Gastrocnemius medialis (tissue), 4 donors: ENCODE data around the gene CEP350. TPM values are rescaled to one million over a fixed set of nuclear protein-coding genes. Genes with fewer than 3 reads are reported as not detected.

Source experiments
- ATAC-seq, 2 donors: fragments of 150-250 bp; one replicate each; pipeline ENCODE4 v1.9.1; 2016
- DNase-seq, 2 donors: peaks; one replicate each; pipeline ENCODE4 v3.0.0-alpha.2; 2019
- H3K27ac ChIP-seq, 4 donors: fragments of 200-600 bp; sonication (generic); 1 replicate in 1 of 4; 2 replicates in 3 of 4; pipeline ENCODE4 v1.5.1; 2016 to 2018; ENCODE audit warnings: mild to moderate bottlenecking in 2 of 4, moderate library complexity in 1 of 4
- H3K27me3 ChIP-seq, 3 donors: fragments of 200-600 bp; sonication (generic) in 2 of 3; 1 replicate in 1 of 3; 2 replicates in 2 of 3; pipeline versions ENCODE4 v1.5.1 to v1.6.0; 2016 to 2019; ENCODE audit warnings: mild to moderate bottlenecking in 1 of 3, moderate library complexity in 1 of 3
- H3K36me3 ChIP-seq, 2 donors: fragments of 200-600 bp; sonication (generic) in 1 of 2; one replicate each; pipeline ENCODE4 v1.5.1; 2017 to 2018
- H3K4me1 ChIP-seq, 2 donors: fragments of 200-600 bp; sonication (generic) in 1 of 2; one replicate each; pipeline ENCODE4 v1.5.1; 2016 to 2017; ENCODE audit warnings: mild to moderate bottlenecking in 2 of 2
- H3K4me3 ChIP-seq, 4 donors: fragments of 200-600 bp; sonication (generic) in 3 of 4; 1 replicate in 1 of 4; 2 replicates in 3 of 4; pipeline ENCODE4 v1.5.1; 2016 to 2019; ENCODE audit warnings: mild to moderate bottlenecking in 2 of 4
- H3K9me3 ChIP-seq, 3 donors: fragments of 200-600 bp; sonication (generic) in 2 of 3; 1 replicate in 1 of 3; 2 replicates in 2 of 3; pipeline ENCODE4 v1.5.1; 2016 to 2019
- POLR2A ChIP-seq, 2 donors: fragments of 450-650 bp; IDR thresholded peaks; one replicate each; pipeline ENCODE4 v1.6.1; 2017; ENCODE audit warnings: antibody characterized with exemption in 2 of 2, mild to moderate bottlenecking in 2 of 2, moderate library complexity in 2 of 2
- in situ Hi-C, 4 donors: fragments of 200-750 bp; cut with MboI; loops; one replicate each; pipeline versions ENCODE4 v1.15.0 to v1.8.0; 2017; ENCODE audit warnings: low sequenced_read_pairs in 4 of 4
- intact Hi-C: fragments of 100-400 bp; cut with DNase I; formaldehyde crosslinking; loops from one replicate; pipeline ENCODE4 v1.15.1; 2023; ENCODE audit warnings: low total_unique reads
- total RNA-seq, 4 donors: library from RNA; depleted of rRNA; stranded (reverse); fragments of >200 nt; gene quantifications; one replicate each; pipeline versions ENCODE4 v1.1.0 to v1.2.3, GENCODE V29; 2016
- TF ChIP-seq, protein P1 (sequence below), 5 experiments: fragments of 450-650 bp in 3 of 5; fragments of 200-600 bp in 2 of 5; sonication (generic) in 2 of 5; IDR thresholded peaks in 4 of 5; conservative IDR thresholded peaks in 1 of 5; 1 replicate in 4 of 5; 2 replicates in 1 of 5; pipeline ENCODE4 v1.5.1; 2016 to 2019; ENCODE audit warnings: antibody characterized with exemption in 5 of 5, mild to moderate bottlenecking in 3 of 5, moderate library complexity in 3 of 5

Gene CEP350
- total RNA-seq, 4 donors from 2014 or later, result 83.7 to 197 (median 157) TPM

DNA sequence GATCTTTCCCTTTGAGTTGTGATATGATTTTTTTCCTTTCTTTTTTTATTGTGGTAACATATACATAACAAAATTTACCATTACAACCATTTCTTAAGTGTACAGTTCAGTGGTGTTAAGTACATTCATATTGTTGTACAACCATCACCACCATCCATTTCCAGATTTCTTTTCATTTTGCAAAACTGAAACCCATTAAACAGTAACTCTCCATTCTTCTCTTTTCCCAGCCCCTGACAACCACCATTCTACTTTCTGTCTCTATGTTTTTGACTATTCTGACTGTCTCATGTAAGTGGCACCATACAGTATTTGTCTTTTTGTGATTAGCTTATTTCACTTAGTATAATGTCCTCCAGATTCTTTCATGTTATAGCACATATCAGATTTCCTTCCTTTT lies 30.3 kb downstream of the CEP350 start:
- Histone ChIP-seq H3K27me3 (no peaks in the 10 kb centered on the region), H3K36me3 (peaks cover 0 to 10% of the 10 kb centered on the region in 2 donors), H3K4me1 (peaks cover 16 to 21% of the 10 kb centered on the region in 2 donors), H3K9me3 (no peaks in the 10 kb centered on the region), H3K4me3 (no peak overlapping the region), H3K27ac (no peak overlapping the region)
- DNase-seq, result no peak
- in situ Hi-C loops, result no loop called here
- intact Hi-C loops, result no loop called here
- ATAC-seq, result no peak
- TF ChIP-seq, protein P1, sequence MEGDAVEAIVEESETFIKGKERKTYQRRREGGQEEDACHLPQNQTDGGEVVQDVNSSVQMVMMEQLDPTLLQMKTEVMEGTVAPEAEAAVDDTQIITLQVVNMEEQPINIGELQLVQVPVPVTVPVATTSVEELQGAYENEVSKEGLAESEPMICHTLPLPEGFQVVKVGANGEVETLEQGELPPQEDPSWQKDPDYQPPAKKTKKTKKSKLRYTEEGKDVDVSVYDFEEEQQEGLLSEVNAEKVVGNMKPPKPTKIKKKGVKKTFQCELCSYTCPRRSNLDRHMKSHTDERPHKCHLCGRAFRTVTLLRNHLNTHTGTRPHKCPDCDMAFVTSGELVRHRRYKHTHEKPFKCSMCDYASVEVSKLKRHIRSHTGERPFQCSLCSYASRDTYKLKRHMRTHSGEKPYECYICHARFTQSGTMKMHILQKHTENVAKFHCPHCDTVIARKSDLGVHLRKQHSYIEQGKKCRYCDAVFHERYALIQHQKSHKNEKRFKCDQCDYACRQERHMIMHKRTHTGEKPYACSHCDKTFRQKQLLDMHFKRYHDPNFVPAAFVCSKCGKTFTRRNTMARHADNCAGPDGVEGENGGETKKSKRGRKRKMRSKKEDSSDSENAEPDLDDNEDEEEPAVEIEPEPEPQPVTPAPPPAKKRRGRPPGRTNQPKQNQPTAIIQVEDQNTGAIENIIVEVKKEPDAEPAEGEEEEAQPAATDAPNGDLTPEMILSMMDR (IDR thresholded peaks at IDR 0.05 in 4 of 5, conservative IDR thresholded peaks at IDR 0.05 in 1 of 5), result no peak
- TF ChIP-seq POLR2A (IDR thresholded peaks at IDR 0.05), result no peak

DNA sequence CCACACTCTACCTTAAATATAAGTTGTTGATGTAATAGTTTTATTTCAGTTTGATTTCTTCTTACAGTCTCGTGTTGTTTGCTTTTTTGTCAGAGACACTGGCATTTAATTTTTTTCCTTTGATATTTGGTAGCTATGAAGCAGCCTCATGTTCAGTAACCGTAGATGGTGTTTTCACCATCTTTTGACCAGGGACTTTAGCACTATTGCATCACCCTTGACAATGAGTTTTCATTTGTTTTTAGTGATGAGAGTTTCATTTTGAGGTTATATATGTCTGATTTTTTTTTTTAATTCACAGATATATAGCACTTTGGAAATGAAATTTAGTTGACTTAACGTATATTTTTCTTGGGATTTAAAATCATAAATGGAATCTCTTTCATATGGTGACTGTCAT lies 36.2 kb downstream of the CEP350 start:
- in situ Hi-C loops, result no loop called here
- Histone ChIP-seq H3K9me3 (no peaks in the 10 kb centered on the region), H3K36me3 (peaks cover 0 to 29% of the 10 kb centered on the region in 2 donors), H3K4me1 (no peaks in the 10 kb centered on the region), H3K27ac (no peak overlapping the region), H3K4me3 (no peak overlapping the region), H3K27me3 (no peaks in the 10 kb centered on the region)
- no peak for ATAC-seq
- DNase-seq, result no peak
- TF ChIP-seq, protein P1 (IDR thresholded peaks at IDR 0.05 in 4 of 5, conservative IDR thresholded peaks at IDR 0.05 in 1 of 5), result no peak
- TF ChIP-seq POLR2A (IDR thresholded peaks at IDR 0.05), result no peak
- intact Hi-C loops, result no loop called here

DNA sequence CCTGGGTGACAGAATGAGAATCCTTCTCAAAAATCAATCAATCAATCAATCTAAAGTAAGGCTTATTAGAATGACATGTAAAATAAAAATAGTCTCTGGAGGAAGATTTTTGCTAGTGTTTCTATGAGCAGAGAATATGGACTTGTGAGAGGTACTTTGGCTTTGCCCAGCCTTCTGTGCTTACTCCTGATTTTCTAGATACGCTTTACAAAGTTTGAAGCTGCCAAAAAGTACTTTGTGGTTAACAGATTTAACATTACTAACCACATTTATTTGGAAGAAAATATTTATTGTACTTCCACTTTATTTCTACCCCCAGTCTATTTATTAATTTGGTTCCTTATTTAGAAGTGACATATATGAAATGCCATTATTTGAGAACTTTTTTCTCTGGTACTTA lies 41.0 kb downstream of the CEP350 start:
- in situ Hi-C loops (no loop called here), intact Hi-C loops (no loop called here)
- Histone ChIP-seq H3K27ac (no peak overlapping the region), H3K27me3 (no peaks in the 10 kb centered on the region), H3K4me1 (no peaks in the 10 kb centered on the region), H3K4me3 (no peak overlapping the region), H3K36me3 (peaks cover 0 to 27% of the 10 kb centered on the region in 2 donors), H3K9me3 (no peaks in the 10 kb centered on the region)
- DNase-seq, result no peak
- no peak for ATAC-seq
- TF ChIP-seq POLR2A (IDR thresholded peaks at IDR 0.05), result no peak

DNA sequence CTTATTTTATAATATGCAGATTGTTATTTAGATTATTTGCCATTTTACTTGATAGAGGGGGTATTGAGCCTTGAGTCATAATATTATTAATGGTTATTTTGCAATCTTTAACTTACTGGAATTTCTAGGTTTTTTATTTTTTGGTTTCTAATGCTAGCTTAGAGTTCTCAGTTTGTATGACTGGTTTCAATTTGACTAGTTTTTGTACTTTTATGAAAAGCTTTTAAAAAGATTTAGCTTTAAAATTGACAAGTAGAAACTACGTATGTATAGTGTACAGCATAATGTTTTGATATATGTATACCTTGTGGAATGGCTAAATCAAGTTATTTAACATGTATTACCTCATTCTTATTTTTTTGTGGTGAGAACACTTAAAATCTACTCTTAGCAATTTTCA lies 41.5 kb downstream of the CEP350 start:
- in situ Hi-C loops, result no loop called here
- H3K9me3 ChIP-seq, result no peaks in the 10 kb centered on the region
- TF ChIP-seq, protein P1 (IDR thresholded peaks at IDR 0.05 in 4 of 5, conservative IDR thresholded peaks at IDR 0.05 in 1 of 5), result no peak
- TF ChIP-seq POLR2A (IDR thresholded peaks at IDR 0.05), result no peak
- DNase-seq (no peak), ATAC-seq (no peak)
- no peaks in the 10 kb centered on the region for H3K4me1 ChIP-seq
- no peak overlapping the region for H3K4me3 ChIP-seq
- intact Hi-C loops, result no loop called here
- no peaks in the 10 kb centered on the region for H3K27me3 ChIP-seq
- H3K27ac ChIP-seq, result no peak overlapping the region
- peaks cover 0 to 27% of the 10 kb centered on the region in 2 donors for H3K36me3 ChIP-seq

DNA sequence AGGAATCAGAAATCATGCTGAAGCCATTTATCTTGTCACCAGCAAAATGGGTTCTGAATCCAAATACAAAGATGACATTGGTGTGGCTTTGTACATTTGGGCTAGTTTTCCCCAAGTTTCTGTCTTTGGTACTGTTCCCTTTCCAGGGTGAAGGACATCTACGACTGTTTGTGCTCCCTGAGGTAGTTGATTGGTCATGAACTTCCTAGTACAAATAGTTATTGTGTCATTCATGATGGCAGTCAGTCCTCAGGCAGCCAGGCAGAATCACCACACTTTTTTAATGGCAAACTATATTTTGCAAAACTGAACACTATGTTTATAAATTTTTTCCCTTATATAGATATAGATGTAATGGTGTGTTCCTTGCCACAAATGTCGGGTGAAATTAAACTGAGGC lies 46.0 kb downstream of the CEP350 start:
- intact Hi-C loops, result no loop called here
- Histone ChIP-seq H3K27me3 (no peaks in the 10 kb centered on the region), H3K4me3 (no peak overlapping the region), H3K9me3 (no peaks in the 10 kb centered on the region), H3K27ac (no peak overlapping the region), H3K4me1 (peaks cover 22 to 24% of the 10 kb centered on the region in 2 donors), H3K36me3 (peaks cover 0 to 7% of the 10 kb centered on the region in 2 donors)
- no peak for DNase-seq
- in situ Hi-C loops, result loop anchor here in 1 of 4 donors (25.0 kb wide), 1 partner anchor 88 kb away; no protein-coding TSS in a partner anchor
- TF ChIP-seq, protein P1 (IDR thresholded peaks at IDR 0.05 in 4 of 5, conservative IDR thresholded peaks at IDR 0.05 in 1 of 5), result no peak
- no peak for TF ChIP-seq POLR2A (IDR thresholded peaks at IDR 0.05)
- ATAC-seq, result peak in 1 of 2 donors; percentile 33
